Endodermal cell (in vitro differentiated cells): Measurements from ENCODE around the gene METRNL. TPM values are rescaled to one million over a fixed set of nuclear protein-coding genes. Genes with fewer than 3 reads are reported as not detected.
A peak's percentile ranks its signal among the peaks of the same experiment; 100 is the strongest.
"Not testable (repeated sequence)": the region's sequence is repeated elsewhere in the genome, so short reads cannot be mapped to it uniquely, and the experiment has no call there.

Source experiments
- DNase-seq: peaks from one replicate; pipeline ENCODE4 v3.0.0-alpha.2; 2017
- H3K27ac ChIP-seq: 2 replicates; pipeline ENCODE4 v1.5.1; 2013; ENCODE audit warnings: mild to moderate bottlenecking, low read depth, low read length, moderate library complexity
- H3K27me3 ChIP-seq: 2 replicates; pipeline ENCODE4 v1.6.1; 2013; ENCODE audit warnings: mild to moderate bottlenecking, low read length, moderate library complexity; ENCODE audit not compliant: insufficient read depth, control insufficient read depth, poor library complexity, severe bottlenecking
- H3K36me3 ChIP-seq: 2 replicates; pipeline ENCODE4 v1.7.0; 2013; ENCODE audit warnings: mild to moderate bottlenecking, low read length, moderate library complexity; ENCODE audit not compliant: control insufficient read depth, insufficient read depth
- H3K4me1 ChIP-seq: one replicate; pipeline ENCODE4 v1.7.0; 2013; ENCODE audit warnings: low read length; ENCODE audit not compliant: control insufficient read depth, insufficient read depth
- H3K4me3 ChIP-seq: 2 replicates; pipeline ENCODE4 v1.5.1; 2013; ENCODE audit warnings: mild to moderate bottlenecking, low read length, moderate library complexity
- H3K9ac ChIP-seq: 2 replicates; pipeline ENCODE4 v1.6.1; 2013; ENCODE audit warnings: mild to moderate bottlenecking, low read length, moderate library complexity; ENCODE audit not compliant: poor library complexity, severe bottlenecking; ENCODE audit errors: extremely low read depth
- H3K9me3 ChIP-seq: 2 replicates; pipeline ENCODE4 v1.6.1; 2013; ENCODE audit warnings: mild to moderate bottlenecking, low read length, moderate library complexity; ENCODE audit not compliant: control insufficient read depth
- H3K27ac Mint-ChIP-seq: 2 replicates; pipeline ENCODE4 v1.8.0; 2020; ENCODE audit warnings: mixed read lengths
- H3K27me3 Mint-ChIP-seq: 2 replicates; pipeline ENCODE4 v1.8.0; 2021; ENCODE audit warnings: mild to moderate bottlenecking, mixed read lengths; ENCODE audit not compliant: insufficient read depth
- H3K36me3 Mint-ChIP-seq: 2 replicates; pipeline ENCODE4 v1.8.0; 2020; ENCODE audit warnings: low read depth, mixed read lengths
- H3K4me1 Mint-ChIP-seq: 2 replicates; pipeline ENCODE4 v1.8.0; 2020; ENCODE audit warnings: mixed read lengths
- H3K4me3 Mint-ChIP-seq: 2 replicates; pipeline ENCODE4 v1.8.0; 2020; ENCODE audit warnings: mild to moderate bottlenecking, moderate library complexity, mixed read lengths
- H3K9me3 Mint-ChIP-seq: 2 replicates; pipeline ENCODE4 v1.8.0; 2020; ENCODE audit warnings: mild to moderate bottlenecking, mixed read lengths
- CTCF ChIP-seq: fragments of 200-600 bp; sonication (generic); conservative IDR thresholded peaks from 2 replicates; pipeline ENCODE4 v1.5.0; 2021; ENCODE audit warnings: antibody characterized with exemption, mild to moderate bottlenecking
- WGBS, 2 experiments: methylation state at CpG; one replicate each; pipeline versions ENCODE4 v1.1.5 to v1.1.7; 2013; ENCODE audit warnings: missing lambda C conversion rate in 2 of 2, mixed read lengths in 1 of 2; ENCODE audit not compliant: insufficient coverage in 1 of 2, insufficient read length in 1 of 2; 5-methylcytosine and 5-hydroxymethylcytosine counted together
- total RNA-seq, 2 donors: library from RNA; stranded (reverse); fragmentation: NEBNext Ultra II Directional in 1 of 2; extraction: Animal tissue kit (Norgen Biotek cat#: 25700) in 1 of 2; gene quantifications; 2 replicates in 1 of 2; 3 replicates in 1 of 2; pipeline ENCODE4 v1.2.1, GENCODE V29; 2021

METRNL gene
- total RNA-seq, 2 donors from 2014 or later = 7.3 to 10.3 TPM

GRCh38 chr17:83037874-83038165 is 41.6 kb upstream of the METRNL start:
- 46 to 85% methylated on average over 5 to 9 of the region's 9 CpGs for WGBS, 2 experiments
- H3K4me1 ChIP-seq = no peaks in the 10 kb centered on the region
- H3K4me3 Mint-ChIP-seq = no peak overlapping the region
- no peak for TF ChIP-seq CTCF
- no peaks in the 10 kb centered on the region for H3K4me1 Mint-ChIP-seq
- H3K27ac Mint-ChIP-seq = no peak overlapping the region
- peaks cover 35% of the 10 kb centered on the region for H3K9me3 Mint-ChIP-seq
- H3K36me3 ChIP-seq = peaks cover 6% of the 10 kb centered on the region
- peak overlapping the region; percentile 96 for H3K27ac ChIP-seq
- no peak overlapping the region for H3K4me3 ChIP-seq
- no peaks in the 10 kb centered on the region for H3K27me3 Mint-ChIP-seq
- peaks cover 35% of the 10 kb centered on the region for H3K9me3 ChIP-seq
- DNase-seq = no peak
- H3K36me3 Mint-ChIP-seq = peaks cover 57% of the 10 kb centered on the region
- no peak overlapping the region for H3K9ac ChIP-seq
- H3K27me3 ChIP-seq = no peaks in the 10 kb centered on the region

- peaks cover 47% of the 10 kb centered on the region for H3K9me3 Mint-ChIP-seq
- not testable (repeated sequence) for H3K27ac ChIP-seq, H3K36me3 ChIP-seq, H3K27me3 Mint-ChIP-seq, H3K4me1 Mint-ChIP-seq, H3K27ac Mint-ChIP-seq, H3K27me3 ChIP-seq, H3K4me1 ChIP-seq, H3K9ac ChIP-seq, H3K4me3 ChIP-seq, H3K4me3 Mint-ChIP-seq, DNase-seq
- H3K9me3 ChIP-seq = peaks cover 45% of the 10 kb centered on the region
- peaks cover 64% of the 10 kb centered on the region for H3K36me3 Mint-ChIP-seq
- 86% methylated on average over 4 of the region's 24 CpGs; no CpG with 5 or more reads in 1 of the 2 experiments for WGBS, 2 experiments
These were observed 40.4 kb upstream of the METRNL start for GRCh38 chr17:83038983-83039382.

GRCh38 chr17:83041305-83041704 is 38.1 kb upstream of the METRNL start:
- H3K36me3 Mint-ChIP-seq = peaks cover 63% of the 10 kb centered on the region

More at GRCh38 chr17:83041305-83041704, 38.1 kb upstream of the METRNL start:
- no peaks in the 10 kb centered on the region for H3K4me1 ChIP-seq
- peaks cover 44% of the 10 kb centered on the region for H3K9me3 ChIP-seq
- Mint-ChIP-seq H3K27me3 (no peaks in the 10 kb centered on the region), H3K27ac (no peak overlapping the region), H3K4me1 (no peaks in the 10 kb centered on the region), H3K4me3 (no peak overlapping the region), H3K9me3 (peaks cover 51% of the 10 kb centered on the region)
- no peak overlapping the region for H3K9ac ChIP-seq
- H3K27me3 ChIP-seq = no peaks in the 10 kb centered on the region
- H3K27ac ChIP-seq = no peak overlapping the region
- 93 to 100% methylated on average over 2 to 3 of the region's 3 CpGs for WGBS, 2 experiments
- TF ChIP-seq CTCF = no peak
- H3K36me3 ChIP-seq = no peaks in the 10 kb centered on the region
- peak overlapping the region; percentile 20 for H3K4me3 ChIP-seq
- peak; percentile 32 for DNase-seq
